AG09309 (cell line): ENCODE results near the gene CLDND2.

Source experiments
- DNase-seq: peaks from one replicate; pipeline ENCODE4 v3.0.0-alpha.2; 2010; ENCODE audit warnings: low read depth
- H3K4me3 ChIP-seq: 2 replicates; pipeline ENCODE4 v1.5.1; 2011; ENCODE audit warnings: mild to moderate bottlenecking, low read depth, low read length, moderate library complexity; ENCODE audit not compliant: control insufficient read depth
- TF ChIP-seq, protein P1 (sequence below): IDR thresholded peaks from 2 replicates; pipeline ENCODE4 v1.5.1; 2011; ENCODE audit warnings: mild to moderate bottlenecking, low read depth, low read length, inconsistent platforms; ENCODE audit not compliant: insufficient read depth, control insufficient read depth; ENCODE audit errors: missing control alignments

Gene CLDND2

DNA sequence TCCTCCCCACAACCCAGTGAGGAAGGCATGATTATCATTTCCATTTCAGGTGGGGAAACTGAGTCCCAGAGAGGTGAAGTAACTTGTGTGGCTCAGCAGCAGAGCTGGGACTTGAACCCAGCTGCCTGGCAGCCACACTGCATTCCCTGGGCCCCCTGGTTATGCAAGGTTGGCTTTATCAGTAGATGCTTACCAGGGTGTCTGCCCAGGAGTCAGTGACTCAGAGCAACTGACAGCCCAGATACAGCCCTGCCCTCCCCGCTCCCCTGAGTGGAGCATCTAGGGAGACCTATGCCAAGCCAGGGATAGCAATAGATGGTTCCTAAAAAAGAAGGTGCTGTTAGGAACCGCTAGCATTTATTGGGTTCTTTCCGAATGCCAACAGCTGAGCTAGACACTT is 51.4 kb downstream of the CLDND2 start:
- TF ChIP-seq, protein P1, sequence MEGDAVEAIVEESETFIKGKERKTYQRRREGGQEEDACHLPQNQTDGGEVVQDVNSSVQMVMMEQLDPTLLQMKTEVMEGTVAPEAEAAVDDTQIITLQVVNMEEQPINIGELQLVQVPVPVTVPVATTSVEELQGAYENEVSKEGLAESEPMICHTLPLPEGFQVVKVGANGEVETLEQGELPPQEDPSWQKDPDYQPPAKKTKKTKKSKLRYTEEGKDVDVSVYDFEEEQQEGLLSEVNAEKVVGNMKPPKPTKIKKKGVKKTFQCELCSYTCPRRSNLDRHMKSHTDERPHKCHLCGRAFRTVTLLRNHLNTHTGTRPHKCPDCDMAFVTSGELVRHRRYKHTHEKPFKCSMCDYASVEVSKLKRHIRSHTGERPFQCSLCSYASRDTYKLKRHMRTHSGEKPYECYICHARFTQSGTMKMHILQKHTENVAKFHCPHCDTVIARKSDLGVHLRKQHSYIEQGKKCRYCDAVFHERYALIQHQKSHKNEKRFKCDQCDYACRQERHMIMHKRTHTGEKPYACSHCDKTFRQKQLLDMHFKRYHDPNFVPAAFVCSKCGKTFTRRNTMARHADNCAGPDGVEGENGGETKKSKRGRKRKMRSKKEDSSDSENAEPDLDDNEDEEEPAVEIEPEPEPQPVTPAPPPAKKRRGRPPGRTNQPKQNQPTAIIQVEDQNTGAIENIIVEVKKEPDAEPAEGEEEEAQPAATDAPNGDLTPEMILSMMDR, result no peak
- no peak for DNase-seq
- H3K4me3 ChIP-seq, result no peak overlapping the region
